ENCODE measurements around the gene PHLDB3. TPM values are rescaled to one million over a fixed set of nuclear protein-coding genes. Genes with fewer than 3 reads are reported as not detected.

PHLDB3 gene
- total and polyA plus RNA-seq, 2 experiments from 2014 or later: 22.2 to 23.4 TPM

DNA sequence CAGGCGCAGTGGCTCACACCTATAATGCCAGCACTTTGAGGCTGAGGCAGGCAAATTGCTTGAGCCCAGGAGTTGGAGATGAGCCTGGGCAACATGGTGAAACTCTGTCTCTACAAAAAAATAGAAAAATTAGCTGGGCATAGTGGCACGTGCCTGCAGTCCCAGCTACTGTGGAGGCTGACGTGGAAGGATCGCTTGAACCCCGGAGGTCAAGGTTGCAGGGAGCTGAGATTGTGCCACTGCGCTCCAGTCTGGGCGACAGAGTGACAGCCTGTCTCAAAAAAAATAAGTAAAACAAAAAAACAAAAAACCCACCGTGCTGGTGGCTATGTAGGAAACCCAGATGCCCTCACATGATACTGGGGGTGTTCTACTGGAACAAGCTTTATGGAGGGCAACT lies 16.4 kb downstream of the PHLDB3 start:
- H3K4me3 ChIP-seq: no peak overlapping the region

DNA sequence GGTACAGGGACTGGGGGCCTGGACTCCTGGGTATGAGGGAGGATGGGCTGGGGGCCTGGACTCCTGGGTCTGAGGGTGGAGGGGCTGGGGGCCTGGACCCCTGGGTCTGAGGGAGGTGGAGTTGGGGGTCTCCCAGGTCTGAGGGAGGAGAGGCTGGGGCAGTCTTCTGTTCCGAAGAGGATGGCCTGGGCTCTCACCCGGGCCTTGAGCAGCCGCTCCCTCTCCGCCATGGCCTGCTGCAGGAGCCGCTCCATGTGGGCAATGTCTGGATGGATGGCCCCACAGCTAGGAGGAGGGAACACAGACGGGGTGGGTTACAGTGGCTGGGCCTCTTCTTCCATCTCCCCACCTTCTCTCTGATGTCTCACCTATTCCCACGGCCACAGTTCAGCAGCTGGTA lies 18.1 kb downstream of the PHLDB3 start:
- H3K79me2 ChIP-seq: no peaks in the 10 kb centered on the region
- H3K4me1 ChIP-seq (ENCODE audit: insufficient read depth): no peaks in the 10 kb centered on the region
- H3K9me2 ChIP-seq (replicated peaks; ENCODE audit: insufficient read depth): no peaks in the 10 kb centered on the region
- H3K9me3 ChIP-seq (ENCODE audit: low read depth): no peaks in the 10 kb centered on the region
- no peak overlapping the region for H3K4me2 ChIP-seq
- WGBS (ENCODE audit: low lambda C conversion rate, missing lambda C conversion rate): 90% methylated on average over 6 of the region's 7 CpGs
- H2AFZ ChIP-seq: no peak overlapping the region
- H4K20me1 ChIP-seq (ENCODE audit: insufficient read depth, poor library complexity, severe bottlenecking): no peaks in the 10 kb centered on the region
- no peaks in the 10 kb centered on the region for H3K27me3 ChIP-seq
- no peak overlapping the region for H3K27ac ChIP-seq
- no peaks in the 10 kb centered on the region for H3K36me3 ChIP-seq (replicated peaks; ENCODE audit: insufficient read depth, low read depth)
- TF ChIP-seq EZH2phosphoT487 (IDR thresholded peaks at IDR 0.05; ENCODE audit: low read depth, severe bottlenecking, unreplicated experiment): no peak
- TF ChIP-seq EZH2 (IDR thresholded peaks at IDR 0.05; ENCODE audit: borderline replicate concordance): no peak
- TF ChIP-seq, protein P1, sequence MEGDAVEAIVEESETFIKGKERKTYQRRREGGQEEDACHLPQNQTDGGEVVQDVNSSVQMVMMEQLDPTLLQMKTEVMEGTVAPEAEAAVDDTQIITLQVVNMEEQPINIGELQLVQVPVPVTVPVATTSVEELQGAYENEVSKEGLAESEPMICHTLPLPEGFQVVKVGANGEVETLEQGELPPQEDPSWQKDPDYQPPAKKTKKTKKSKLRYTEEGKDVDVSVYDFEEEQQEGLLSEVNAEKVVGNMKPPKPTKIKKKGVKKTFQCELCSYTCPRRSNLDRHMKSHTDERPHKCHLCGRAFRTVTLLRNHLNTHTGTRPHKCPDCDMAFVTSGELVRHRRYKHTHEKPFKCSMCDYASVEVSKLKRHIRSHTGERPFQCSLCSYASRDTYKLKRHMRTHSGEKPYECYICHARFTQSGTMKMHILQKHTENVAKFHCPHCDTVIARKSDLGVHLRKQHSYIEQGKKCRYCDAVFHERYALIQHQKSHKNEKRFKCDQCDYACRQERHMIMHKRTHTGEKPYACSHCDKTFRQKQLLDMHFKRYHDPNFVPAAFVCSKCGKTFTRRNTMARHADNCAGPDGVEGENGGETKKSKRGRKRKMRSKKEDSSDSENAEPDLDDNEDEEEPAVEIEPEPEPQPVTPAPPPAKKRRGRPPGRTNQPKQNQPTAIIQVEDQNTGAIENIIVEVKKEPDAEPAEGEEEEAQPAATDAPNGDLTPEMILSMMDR (IDR thresholded peaks at IDR 0.05; ENCODE audit: poor library complexity): no peak
- H3K4me3 ChIP-seq: no peak overlapping the region
- DNase-seq (ENCODE audit: low spot score): no peak

More for the DNA sequence above, 16.4 kb downstream of the PHLDB3 start:
- H3K27ac ChIP-seq: no peak overlapping the region
- H2AFZ ChIP-seq: no peak overlapping the region
- H3K27me3 ChIP-seq: no peaks in the 10 kb centered on the region
- WGBS (ENCODE audit: low lambda C conversion rate, missing lambda C conversion rate): 92% methylated on average over 8 of the region's 8 CpGs
- H3K9me3 ChIP-seq (ENCODE audit: low read depth): no peaks in the 10 kb centered on the region
- no peaks in the 10 kb centered on the region for H4K20me1 ChIP-seq (ENCODE audit: insufficient read depth, poor library complexity, severe bottlenecking)
- no peaks in the 10 kb centered on the region for H3K9me2 ChIP-seq (replicated peaks; ENCODE audit: insufficient read depth)
- no peaks in the 10 kb centered on the region for H3K4me1 ChIP-seq (ENCODE audit: insufficient read depth)
- no peaks in the 10 kb centered on the region for H3K36me3 ChIP-seq (replicated peaks; ENCODE audit: insufficient read depth, low read depth)
- TF ChIP-seq EZH2 (IDR thresholded peaks at IDR 0.05; ENCODE audit: borderline replicate concordance) (no peak), EZH2phosphoT487 (IDR thresholded peaks at IDR 0.05; ENCODE audit: low read depth, severe bottlenecking, unreplicated experiment) (no peak)
- TF ChIP-seq, protein P1 (IDR thresholded peaks at IDR 0.05; ENCODE audit: poor library complexity): no peak
- H3K4me2 ChIP-seq: no peak overlapping the region
- DNase-seq (ENCODE audit: low spot score): no peak
- H3K79me2 ChIP-seq: no peaks in the 10 kb centered on the region

DNA sequence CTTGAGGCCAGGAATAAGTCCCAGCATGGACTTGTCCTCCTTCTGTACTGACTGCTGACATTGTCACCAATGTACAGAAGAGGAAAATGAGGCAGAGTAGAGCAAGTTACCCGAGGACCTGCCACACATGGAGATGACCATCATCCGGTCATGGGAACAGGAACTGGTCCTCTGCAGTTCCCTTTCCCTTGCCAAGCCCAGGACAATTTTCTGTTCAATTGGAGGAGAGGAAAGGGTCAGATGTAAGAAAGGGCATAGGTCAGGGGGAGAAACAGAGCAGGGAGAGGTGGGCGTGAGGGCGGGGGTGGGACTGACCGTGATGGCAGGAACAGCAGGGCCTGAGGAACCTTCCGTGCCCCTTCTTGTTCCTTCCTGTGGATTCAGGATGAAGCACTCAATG lies 18.6 kb downstream of the PHLDB3 start:
- no peaks in the 10 kb centered on the region for H3K27me3 ChIP-seq
- H3K9me3 ChIP-seq (ENCODE audit: low read depth): no peaks in the 10 kb centered on the region
- no peak overlapping the region for H2AFZ ChIP-seq
- no peaks in the 10 kb centered on the region for H3K36me3 ChIP-seq (replicated peaks; ENCODE audit: insufficient read depth, low read depth)
- H3K4me1 ChIP-seq (ENCODE audit: insufficient read depth): no peaks in the 10 kb centered on the region
- H4K20me1 ChIP-seq (ENCODE audit: insufficient read depth, poor library complexity, severe bottlenecking): no peaks in the 10 kb centered on the region
- no peak overlapping the region for H3K4me3 ChIP-seq
- no peak overlapping the region for H3K4me2 ChIP-seq
- no peaks in the 10 kb centered on the region for H3K9me2 ChIP-seq (replicated peaks; ENCODE audit: insufficient read depth)
- H3K79me2 ChIP-seq: no peaks in the 10 kb centered on the region
- TF ChIP-seq EZH2 (IDR thresholded peaks at IDR 0.05; ENCODE audit: borderline replicate concordance) (no peak), EZH2phosphoT487 (IDR thresholded peaks at IDR 0.05; ENCODE audit: low read depth, severe bottlenecking, unreplicated experiment) (no peak)
- TF ChIP-seq, protein P1 (IDR thresholded peaks at IDR 0.05; ENCODE audit: poor library complexity): no peak
- 94% methylated on average over 6 of the region's 6 CpGs for WGBS (ENCODE audit: low lambda C conversion rate, missing lambda C conversion rate)
- DNase-seq (ENCODE audit: low spot score): no peak
- no peak overlapping the region for H3K27ac ChIP-seq

DNA sequence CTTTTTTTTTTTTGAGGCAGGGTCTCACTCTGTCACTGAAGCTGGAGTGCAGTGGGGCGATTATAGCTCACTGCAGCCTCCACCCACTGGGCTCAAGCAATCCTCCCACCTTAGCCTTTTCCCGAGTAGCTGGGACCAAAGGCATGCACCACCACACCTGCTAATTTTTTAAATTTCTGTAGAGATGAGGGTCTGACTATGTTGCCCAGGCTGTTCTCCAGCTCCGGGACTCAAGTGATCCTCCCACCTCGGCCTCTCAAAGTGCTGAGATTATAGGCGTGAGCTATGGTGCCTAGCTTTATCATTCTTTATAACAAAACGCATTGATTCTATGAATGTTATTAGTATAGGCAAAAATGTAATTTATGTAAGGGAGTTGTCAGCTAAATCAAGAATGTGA lies 21.3 kb downstream of the PHLDB3 start:
- Histone ChIP-seq H3K4me1 (ENCODE audit: insufficient read depth) (no peaks in the 10 kb centered on the region), H3K27ac (no peak overlapping the region), H4K20me1 (ENCODE audit: insufficient read depth, poor library complexity, severe bottlenecking) (no peaks in the 10 kb centered on the region), H3K4me2 (no peak overlapping the region), H3K9me3 (ENCODE audit: low read depth) (no peaks in the 10 kb centered on the region), H3K4me3 (no peak overlapping the region), H2AFZ (no peak overlapping the region), H3K36me3 (replicated peaks; ENCODE audit: insufficient read depth, low read depth) (no peaks in the 10 kb centered on the region), H3K9me2 (replicated peaks; ENCODE audit: insufficient read depth) (no peaks in the 10 kb centered on the region), H3K27me3 (no peaks in the 10 kb centered on the region), H3K79me2 (no peaks in the 10 kb centered on the region)
- WGBS (ENCODE audit: low lambda C conversion rate, missing lambda C conversion rate): 90% methylated on average over 6 of the region's 6 CpGs
- no peak for TF ChIP-seq EZH2 (IDR thresholded peaks at IDR 0.05; ENCODE audit: borderline replicate concordance)
- no peak for TF ChIP-seq EZH2phosphoT487 (IDR thresholded peaks at IDR 0.05; ENCODE audit: low read depth, severe bottlenecking, unreplicated experiment)
- TF ChIP-seq, protein P1 (IDR thresholded peaks at IDR 0.05; ENCODE audit: poor library complexity): no peak
- DNase-seq (ENCODE audit: low spot score): no peak

Data from hepatocyte (in vitro differentiated cells).